ENCODE results near the gene KEL. TPM values are rescaled to one million over a fixed set of nuclear protein-coding genes. Genes with fewer than 3 reads are reported as not detected.

KEL gene
- total and polyA plus RNA-seq, 5 donors, result 0.25 to 1.6 (median 0.45) TPM; not detected in 1

- Histone ChIP-seq H3K4me3 (ENCODE audit: low read length) (no peak overlapping the region), H3K4me1 (ENCODE audit: control insufficient read depth, insufficient read depth, low read length) (no peaks in the 10 kb centered on the region), H3K9me3 (ENCODE audit: control insufficient read depth, low read length) (no peaks in the 10 kb centered on the region), H3K27me3 (ENCODE audit: control insufficient read depth, insufficient read depth) (peaks cover 2% of the 10 kb centered on the region), H3K27ac (ENCODE audit: low read length) (no peak overlapping the region)
- intact Hi-C loops (cut with DNase I), result no loop called here
- no peak for ATAC-seq
- DNase-seq, result no peak
- WGBS, result 68% methylated on average over 2 of the region's 2 CpGs
Measured at GRCh38 chr7:142910481-142910880, 51.7 kb downstream of the KEL start.

DNA sequence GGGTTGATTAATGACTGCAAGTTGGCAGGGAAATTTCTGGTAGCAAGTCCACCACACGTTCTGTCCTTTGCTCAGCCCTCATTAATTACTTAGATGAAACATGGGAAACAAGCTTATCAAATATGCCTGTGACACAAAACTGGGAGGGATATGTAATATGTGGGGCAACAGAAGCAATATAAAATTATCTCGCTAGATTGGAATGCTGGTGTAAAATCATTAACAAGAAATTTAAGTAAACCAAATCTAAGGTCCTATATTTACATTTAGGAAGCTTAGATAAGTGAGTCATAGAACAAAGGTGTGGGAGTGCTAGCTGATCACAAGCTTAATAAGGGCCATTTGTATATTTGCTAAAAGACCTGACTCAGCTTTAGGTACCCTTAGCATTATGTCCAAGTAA is 52.1 kb downstream of the KEL start:
- 69% methylated on average over 2 of the region's 2 CpGs for WGBS
- H3K9me3 ChIP-seq (ENCODE audit: control insufficient read depth, low read length), result no peaks in the 10 kb centered on the region
- no peak for ATAC-seq
- no peak overlapping the region for H3K4me3 ChIP-seq (ENCODE audit: low read length)
- no peak overlapping the region for H3K27ac ChIP-seq (ENCODE audit: low read length)
- intact Hi-C loops (cut with DNase I), result no loop called here
- no peak for DNase-seq
- peaks cover 2% of the 10 kb centered on the region for H3K27me3 ChIP-seq (ENCODE audit: control insufficient read depth, insufficient read depth)
- no peaks in the 10 kb centered on the region for H3K4me1 ChIP-seq (ENCODE audit: control insufficient read depth, insufficient read depth, low read length)

- intact Hi-C loops (cut with DNase I), result no loop called here
- no peak overlapping the region for H3K27ac ChIP-seq (ENCODE audit: low read length)
- H3K4me1 ChIP-seq (ENCODE audit: control insufficient read depth, insufficient read depth, low read length), result no peaks in the 10 kb centered on the region
- H3K4me3 ChIP-seq (ENCODE audit: low read length), result no peak overlapping the region
- DNase-seq, result no peak
- H3K9me3 ChIP-seq (ENCODE audit: control insufficient read depth, low read length), result no peaks in the 10 kb centered on the region
- no peak for ATAC-seq
- peaks cover under 1% of the 10 kb centered on the region for H3K27me3 ChIP-seq (ENCODE audit: control insufficient read depth, insufficient read depth)
- 60% methylated on average over 21 of the region's 21 CpGs for WGBS
Measured at GRCh38 chr7:142908921-142909890, 53.0 kb downstream of the KEL start.

GRCh38 chr7:142908290-142908689 is 53.9 kb downstream of the KEL start:
- H3K4me3 ChIP-seq (ENCODE audit: low read length), result no peak overlapping the region
- H3K4me1 ChIP-seq (ENCODE audit: control insufficient read depth, insufficient read depth, low read length), result no peaks in the 10 kb centered on the region
- intact Hi-C loops (cut with DNase I), result no loop called here
- ATAC-seq (no peak), DNase-seq (no peak)
- no peaks in the 10 kb centered on the region for H3K9me3 ChIP-seq (ENCODE audit: control insufficient read depth, low read length)
- 71% methylated on average over 11 of the region's 11 CpGs for WGBS
- H3K27ac ChIP-seq (ENCODE audit: low read length), result no peak overlapping the region
- no peaks in the 10 kb centered on the region for H3K27me3 ChIP-seq (ENCODE audit: control insufficient read depth, insufficient read depth)

- H3K4me1 ChIP-seq (ENCODE audit: control insufficient read depth, insufficient read depth, low read length), result no peaks in the 10 kb centered on the region
- H3K27me3 ChIP-seq (ENCODE audit: control insufficient read depth, insufficient read depth), result no peaks in the 10 kb centered on the region
- H3K27ac ChIP-seq (ENCODE audit: low read length), result no peak overlapping the region
- H3K4me3 ChIP-seq (ENCODE audit: low read length), result no peak overlapping the region
- intact Hi-C loops (cut with DNase I), result no loop called here
- H3K9me3 ChIP-seq (ENCODE audit: control insufficient read depth, low read length), result no peaks in the 10 kb centered on the region
- DNase-seq (no peak), ATAC-seq (no peak)
- WGBS, result 89% methylated on average over 2 of the region's 2 CpGs
Measured at GRCh38 chr7:142906643-142907042, 55.5 kb downstream of the KEL start.

DNA sequence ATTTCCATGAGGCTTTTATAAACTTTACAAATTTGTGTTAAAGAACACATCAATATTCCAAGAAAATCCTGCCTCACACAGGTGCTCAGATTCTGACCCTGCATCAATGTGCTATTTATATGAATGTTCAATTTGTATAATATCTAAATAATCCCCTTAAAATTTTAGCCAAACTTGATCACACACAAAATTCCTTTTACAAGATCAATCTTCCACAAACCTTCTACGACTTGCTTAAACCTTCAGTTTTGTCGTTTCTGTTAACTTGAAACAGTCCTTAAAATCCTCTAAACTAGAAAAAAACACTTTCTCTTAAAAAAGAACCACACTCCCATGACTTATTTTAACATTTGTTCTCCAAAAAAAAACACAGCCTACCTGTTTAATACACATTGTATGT is 56.4 kb downstream of the KEL start:
- no peak overlapping the region for H3K27ac ChIP-seq (ENCODE audit: low read length)
- H3K4me3 ChIP-seq (ENCODE audit: low read length), result no peak overlapping the region

GRCh38 chr7:142904128-142904527 is 58.0 kb downstream of the KEL start:
- no peaks in the 10 kb centered on the region for H3K9me3 ChIP-seq (ENCODE audit: control insufficient read depth, low read length)
- no peak for DNase-seq
- no peak overlapping the region for H3K4me3 ChIP-seq (ENCODE audit: low read length)
- H3K27me3 ChIP-seq (ENCODE audit: control insufficient read depth, insufficient read depth), result no peaks in the 10 kb centered on the region
- intact Hi-C loops (cut with DNase I), result no loop called here
- H3K4me1 ChIP-seq (ENCODE audit: control insufficient read depth, insufficient read depth, low read length), result no peaks in the 10 kb centered on the region
- no peak overlapping the region for H3K27ac ChIP-seq (ENCODE audit: low read length)
- ATAC-seq, result no peak

More for the DNA sequence above, 56.4 kb downstream of the KEL start:
- DNase-seq (no peak), ATAC-seq (no peak)
- intact Hi-C loops (cut with DNase I), result no loop called here
- Histone ChIP-seq H3K4me1 (ENCODE audit: control insufficient read depth, insufficient read depth, low read length) (no peaks in the 10 kb centered on the region), H3K9me3 (ENCODE audit: control insufficient read depth, low read length) (no peaks in the 10 kb centered on the region), H3K27me3 (ENCODE audit: control insufficient read depth, insufficient read depth) (no peaks in the 10 kb centered on the region)
- WGBS, result 76% methylated on average over 2 of the region's 2 CpGs

GRCh38 chr7:142901426-142902259 is 60.5 kb downstream of the KEL start:
- H3K27me3 ChIP-seq (ENCODE audit: control insufficient read depth, insufficient read depth), result no peaks in the 10 kb centered on the region
- 80% methylated on average over 15 of the region's 15 CpGs for WGBS
- H3K4me1 ChIP-seq (ENCODE audit: control insufficient read depth, insufficient read depth, low read length), result no peaks in the 10 kb centered on the region
- intact Hi-C loops (cut with DNase I), result no loop called here
- DNase-seq, result no peak
- no peak overlapping the region for H3K27ac ChIP-seq (ENCODE audit: low read length)
- no peaks in the 10 kb centered on the region for H3K9me3 ChIP-seq (ENCODE audit: control insufficient read depth, low read length)
- ATAC-seq, result no peak
- no peak overlapping the region for H3K4me3 ChIP-seq (ENCODE audit: low read length)

- ATAC-seq, result no peak
- Histone ChIP-seq H3K27me3 (ENCODE audit: control insufficient read depth, insufficient read depth) (no peaks in the 10 kb centered on the region), H3K4me1 (ENCODE audit: control insufficient read depth, insufficient read depth, low read length) (no peaks in the 10 kb centered on the region), H3K27ac (ENCODE audit: low read length) (no peak overlapping the region), H3K9me3 (ENCODE audit: control insufficient read depth, low read length) (no peaks in the 10 kb centered on the region), H3K4me3 (ENCODE audit: low read length) (no peak overlapping the region)
- DNase-seq, result no peak
- intact Hi-C loops (cut with DNase I), result no loop called here
- whole genome bisulfite sequencing, result 20% methylated on average over 3 of the region's 3 CpGs
Measured at GRCh38 chr7:142899661-142900060, 62.5 kb downstream of the KEL start.

DNA sequence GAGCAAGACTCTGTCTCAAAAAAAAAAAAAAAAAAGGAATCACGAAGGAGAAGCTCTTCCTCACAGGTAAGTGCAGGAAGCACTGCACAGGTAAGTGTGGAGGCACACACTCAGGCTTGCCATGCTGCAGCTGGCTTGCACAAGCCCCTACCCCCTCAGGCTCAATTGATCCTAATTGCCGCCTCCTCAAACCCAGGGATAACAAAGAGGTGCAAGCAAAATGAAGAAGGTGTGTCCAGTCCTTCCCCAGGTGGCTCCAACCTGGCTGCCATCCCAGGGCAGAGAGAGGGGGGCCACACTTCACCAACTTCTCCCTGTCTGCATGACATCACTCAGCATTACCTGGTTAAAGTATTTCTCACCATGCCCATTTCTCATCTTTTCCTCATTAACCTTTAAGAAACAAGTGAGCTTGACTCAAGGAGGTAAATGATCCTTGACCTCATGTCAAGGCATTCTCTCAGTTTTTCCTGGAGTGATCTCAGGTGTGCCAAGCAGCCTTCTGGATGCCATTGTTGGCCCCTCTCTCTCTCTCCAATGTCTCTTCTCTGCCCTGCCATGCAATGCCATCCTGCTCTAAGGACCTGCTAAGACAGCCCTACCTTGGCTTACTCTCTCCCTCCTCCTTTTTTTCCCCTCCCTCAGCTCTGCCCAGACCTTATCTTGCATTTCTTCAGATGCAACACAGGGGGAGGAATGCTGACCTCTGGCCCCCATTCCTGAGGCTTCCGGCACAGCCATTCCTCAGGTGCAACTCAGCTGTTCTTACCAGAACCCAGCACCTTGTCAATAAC is 63.6 kb downstream of the KEL start:
- Histone ChIP-seq H3K4me3 (ENCODE audit: low read length) (no peak overlapping the region), H3K9me3 (ENCODE audit: control insufficient read depth, low read length) (no peaks in the 10 kb centered on the region), H3K4me1 (ENCODE audit: control insufficient read depth, insufficient read depth, low read length) (no peaks in the 10 kb centered on the region), H3K27me3 (ENCODE audit: control insufficient read depth, insufficient read depth) (no peaks in the 10 kb centered on the region), H3K27ac (ENCODE audit: low read length) (no peak overlapping the region)
- DNase-seq (no peak), ATAC-seq (no peak)
- intact Hi-C loops (cut with DNase I), result no loop called here
- 60% methylated on average over 3 of the region's 3 CpGs for WGBS
